Heart right ventricle (tissue), 16 donors: ENCODE measurements around the gene NF2. TPM values are rescaled to one million over a fixed set of nuclear protein-coding genes. Genes with fewer than 3 reads are reported as not detected.
"Not testable (repeated sequence)": the region's sequence is repeated elsewhere in the genome, so short reads cannot be mapped to it uniquely, and the experiment has no call there.

Experiments used
- ATAC-seq, 8 donors: fragments of 200-7000 bp; cut with Tn5 transposase; one replicate each; pipeline ENCODE4 v1.9.1; 2020; ENCODE audit warnings: mild to moderate bottlenecking in 8 of 8, moderate library complexity in 8 of 8, moderate number of reproducible peaks in 1 of 8
- DNase-seq, 2 donors: peaks; one replicate each; pipeline ENCODE4 v3.0.0-alpha.2; 2020
- H3K27ac ChIP-seq, 10 donors: fragments of 200-600 bp; sonication (generic) in 2 of 10; one replicate each; pipeline versions ENCODE4 v1.5.0 to v1.8.0; 2020 to 2022; ENCODE audit warnings: mild to moderate bottlenecking in 3 of 10
- H3K27me3 ChIP-seq, 7 donors: fragments of 200-600 bp; one replicate each; pipeline ENCODE4 v1.8.0; 2021 to 2022; ENCODE audit warnings: mild to moderate bottlenecking in 2 of 7
- H3K36me3 ChIP-seq, 9 donors: fragments of 200-600 bp; sonication (generic) in 1 of 9; one replicate each; pipeline versions ENCODE4 v1.5.0 to v1.8.0; 2020 to 2022; ENCODE audit warnings: mild to moderate bottlenecking in 2 of 9
- H3K4me1 ChIP-seq, 9 donors: fragments of 200-600 bp; sonication (generic) in 1 of 9; one replicate each; pipeline versions ENCODE4 v1.5.0 to v1.8.0; 2020 to 2022; ENCODE audit warnings: mild to moderate bottlenecking in 4 of 9
- H3K4me3 ChIP-seq, 10 donors: fragments of 200-600 bp; sonication (generic) in 2 of 10; one replicate each; pipeline versions ENCODE4 v1.5.0 to v1.8.0; 2020 to 2022; ENCODE audit warnings: mild to moderate bottlenecking in 7 of 10, moderate library complexity in 2 of 10
- H3K9me3 ChIP-seq, 11 donors: fragments of 200-600 bp in 10 of 11; sonication (generic) in 2 of 11; one replicate each; pipeline versions ENCODE4 v1.5.0 to v1.8.0; 2013 to 2022; ENCODE audit warnings: mild to moderate bottlenecking in 2 of 11, control low read depth in 1 of 11, moderate library complexity in 1 of 11
- WGBS, 2 donors: extraction: QIAGEN DNeasy Blood & Tissue Kit; methylation state at CpG; one replicate each; pipeline ENCODE4 v1.1.7; 2013; ENCODE audit warnings: inconsistent platforms in 1 of 2; 5-methylcytosine and 5-hydroxymethylcytosine counted together
- intact Hi-C, 10 donors: fragments of 100-400 bp; cut with DNase I; formaldehyde crosslinking; loops; one replicate each; pipeline versions ENCODE4 v1.11.1 to v1.14.2; 2022
- polyA plus RNA-seq, 2 donors: library from polyadenylated mRNA; stranded (reverse); fragments of 200-250 nt; gene quantifications; one replicate each; pipeline ENCODE4 v1.2.3, GENCODE V29; 2013
- total RNA-seq, 10 donors: library from RNA; stranded (reverse); fragmentation: NEBNext Ultra II Directional in 3 of 10; extraction: Animal tissue kit (Norgen Biotek cat#: 25700) in 3 of 10; gene quantifications; one replicate each; pipeline versions ENCODE4 v1.2.1 to v1.2.4, GENCODE V29; 2021 to 2023
- TF ChIP-seq, protein P1 (sequence below), 9 donors: fragments of 200-600 bp; sonication (generic) in 2 of 9; IDR thresholded peaks; one replicate each; pipeline versions ENCODE4 v1.5.0 to v1.8.0; 2021 to 2022; ENCODE audit warnings: antibody characterized with exemption in 9 of 9, mild to moderate bottlenecking in 5 of 9, moderate library complexity in 1 of 9
- donor health status: Arrhythmogenic right ventricular cardiomyopathy.
- donor health status: ischemic (EF 13 %, LVEDD 7.1; RV severe dilation, severe dysfunction).
- donor health status: healthy with polysubstance abuse.
- donor health status: DM: no; HTN: yes; CAD: no.
- donor health status: DM: no; HTN: no; CAD: no.
- donor health status: ischemic (EF 25% LVEDD 6.9; RV normal size, moderate dysfunction).
- donor health status: ischemic (EF 25% LVEDD 5.7; RV mildly dilated, moderate dysfunction).
- donor health status: healthy.
- donor health status: DM: yes; HTN: yes; CAD: no.
- donor health status: Ischemic cardiomyopathy.
- donor health status: ischemic (EF 35%, LVEDD 5.7; RV mildly dilated, moderate dysfunction).
- donor health status: nonischemic (EF 11% LVEDD 7.7; RV severe dilation, severe dysfunction).
- donor health status: DM: yes; HTN: yes; CAD: no.
- donor health status: PGD.
- donor health status: ischemic (EF 29% LVEDD 5.4; RV normal size, mild dysfunction).
- donor health status: nonischemic (EF 23%, LVEDD 6.1; RV moderate dilation, normal function).

Gene NF2
- total and polyA plus RNA-seq, 12 donors, result 9.7 to 59.4 (median 43.8) TPM

DNA sequence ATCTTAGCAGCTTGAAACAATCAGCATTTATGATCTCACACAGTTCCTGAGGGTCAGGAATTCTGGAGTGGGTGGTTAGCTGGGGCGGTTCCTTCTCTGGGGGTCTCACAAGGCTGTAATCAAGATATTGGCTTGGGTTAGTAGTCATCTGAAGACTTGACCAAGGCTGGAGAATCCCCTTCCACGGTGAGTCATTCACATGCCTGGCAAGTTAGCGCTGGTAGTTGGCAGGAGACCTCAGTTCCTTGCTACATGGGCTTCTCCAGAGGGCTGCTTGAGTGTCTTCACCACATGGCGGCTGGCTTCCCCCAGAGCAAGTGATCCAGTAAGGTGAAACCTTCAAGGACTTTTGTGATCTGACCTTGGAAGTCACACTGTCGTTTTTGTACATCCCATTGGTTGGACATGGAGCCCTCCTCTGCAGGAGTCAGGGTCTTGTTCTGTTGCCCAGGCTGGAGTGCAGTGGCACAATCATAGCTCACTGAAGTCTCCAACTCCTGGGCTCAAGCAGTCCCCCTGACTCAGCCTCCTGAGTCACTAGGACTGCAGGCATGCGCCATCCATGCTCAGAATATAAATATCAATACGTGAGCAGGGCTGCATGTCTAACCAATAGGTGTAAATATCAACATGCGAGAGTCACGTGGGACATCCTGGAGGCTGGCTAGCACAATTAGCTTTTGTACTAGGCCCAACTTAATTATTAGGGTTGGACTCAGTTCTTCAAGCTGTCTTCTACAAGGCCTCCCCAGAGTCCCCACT lies 15.3 kb upstream of the NF2 start:
- Histone ChIP-seq H3K36me3 (no peaks in the 10 kb centered on the region), H3K4me3 (no peak overlapping the region), H3K4me1 (peaks cover 0 to 4% (median 0%) of the 10 kb centered on the region in 9 donors), H3K27me3 (no peaks in the 10 kb centered on the region), H3K9me3 (no peaks in the 10 kb centered on the region), H3K27ac (no peak overlapping the region)
- intact Hi-C loops, result no loop called here
- ATAC-seq, result peak in 1 of 8 donors; percentile 25
- no peak for DNase-seq
- WGBS, 2 donors, result 77 to 84% methylated on average over 9 of the region's 9 CpGs
- TF ChIP-seq, protein P1, sequence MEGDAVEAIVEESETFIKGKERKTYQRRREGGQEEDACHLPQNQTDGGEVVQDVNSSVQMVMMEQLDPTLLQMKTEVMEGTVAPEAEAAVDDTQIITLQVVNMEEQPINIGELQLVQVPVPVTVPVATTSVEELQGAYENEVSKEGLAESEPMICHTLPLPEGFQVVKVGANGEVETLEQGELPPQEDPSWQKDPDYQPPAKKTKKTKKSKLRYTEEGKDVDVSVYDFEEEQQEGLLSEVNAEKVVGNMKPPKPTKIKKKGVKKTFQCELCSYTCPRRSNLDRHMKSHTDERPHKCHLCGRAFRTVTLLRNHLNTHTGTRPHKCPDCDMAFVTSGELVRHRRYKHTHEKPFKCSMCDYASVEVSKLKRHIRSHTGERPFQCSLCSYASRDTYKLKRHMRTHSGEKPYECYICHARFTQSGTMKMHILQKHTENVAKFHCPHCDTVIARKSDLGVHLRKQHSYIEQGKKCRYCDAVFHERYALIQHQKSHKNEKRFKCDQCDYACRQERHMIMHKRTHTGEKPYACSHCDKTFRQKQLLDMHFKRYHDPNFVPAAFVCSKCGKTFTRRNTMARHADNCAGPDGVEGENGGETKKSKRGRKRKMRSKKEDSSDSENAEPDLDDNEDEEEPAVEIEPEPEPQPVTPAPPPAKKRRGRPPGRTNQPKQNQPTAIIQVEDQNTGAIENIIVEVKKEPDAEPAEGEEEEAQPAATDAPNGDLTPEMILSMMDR (IDR thresholded peaks at IDR 0.05), result no peak

DNA sequence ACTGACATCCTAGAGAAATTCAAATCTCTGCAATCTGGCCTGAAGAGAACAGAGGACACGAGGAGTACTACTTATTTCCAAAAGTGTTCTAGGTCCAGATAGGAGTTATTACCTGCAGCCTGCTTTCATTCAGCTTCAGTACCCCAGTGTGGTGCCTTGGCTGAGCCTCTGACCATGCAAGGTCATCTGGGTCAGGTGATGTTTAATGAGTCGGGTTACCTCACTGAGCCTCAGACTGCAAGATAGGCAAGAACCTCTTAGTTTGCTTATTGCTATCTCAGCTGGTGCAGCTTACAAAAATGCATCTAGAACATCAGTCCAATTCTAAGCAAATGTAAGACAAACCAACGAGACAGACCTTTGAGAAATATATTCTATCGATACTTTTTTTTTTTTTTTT lies 9.5 kb upstream of the NF2 start:
- Histone ChIP-seq H3K27me3 (no peaks in the 10 kb centered on the region), H3K9me3 (peaks cover 0 to 5% (median 0%) of the 10 kb centered on the region in 11 donors), H3K4me1 (peaks cover 0 to 4% (median 0%) of the 10 kb centered on the region in 9 donors), H3K27ac (no peak overlapping the region), H3K4me3 (no peak overlapping the region), H3K36me3 (no peaks in the 10 kb centered on the region)
- TF ChIP-seq, protein P1 (IDR thresholded peaks at IDR 0.05), result no peak
- WGBS, 2 donors, result 66 to 77% methylated on average over 4 of the region's 4 CpGs
- no peak for ATAC-seq
- DNase-seq, result no peak
- intact Hi-C loops, result no loop called here

DNA sequence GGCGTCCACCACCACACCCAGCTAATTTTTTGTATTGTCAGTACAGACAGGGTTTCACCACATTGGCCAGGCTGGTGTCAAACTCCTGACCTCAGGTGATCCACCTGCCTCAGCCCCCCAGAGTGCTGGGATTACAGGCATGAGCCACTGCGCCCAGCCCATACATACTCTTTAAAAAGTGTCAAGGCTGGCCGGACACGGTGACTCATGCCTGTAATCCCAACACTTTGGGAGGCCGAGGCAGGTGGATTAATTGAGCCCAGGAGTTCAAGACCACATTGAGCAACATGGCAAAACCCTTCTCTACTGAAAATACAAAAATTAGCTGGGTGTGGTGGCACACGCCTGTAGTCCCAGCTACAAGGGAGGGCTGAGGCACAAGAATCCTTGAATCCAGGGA lies 9.0 kb upstream of the NF2 start:
- DNase-seq, H3K9me3 ChIP-seq, H3K4me1 ChIP-seq, H3K4me3 ChIP-seq, H3K27ac ChIP-seq, H3K36me3 ChIP-seq, H3K27me3 ChIP-seq, intact Hi-C loops, ATAC-seq: not testable (repeated sequence)
- WGBS, 2 donors, result 92 to 95% methylated on average over 6 of the region's 6 CpGs

DNA sequence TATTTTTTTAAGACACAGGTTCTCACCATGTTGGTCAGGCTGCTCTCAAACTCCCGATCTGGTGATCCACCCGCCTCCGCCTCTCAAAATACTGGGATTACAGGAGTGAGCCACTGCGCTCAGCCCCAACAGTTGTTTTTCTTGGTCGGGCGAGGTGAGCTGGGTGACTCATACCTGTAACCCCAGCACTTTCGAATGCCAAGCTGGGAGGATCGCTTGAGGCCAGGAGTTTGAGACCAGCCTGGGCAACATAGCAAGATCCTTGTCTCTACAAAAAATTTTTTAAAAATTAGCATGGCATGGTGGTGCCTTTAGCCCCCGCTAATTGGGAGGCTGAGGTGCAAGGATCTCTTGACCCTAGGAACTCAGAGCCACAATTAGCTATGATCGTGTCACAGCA lies 7.0 kb upstream of the NF2 start:
- Histone ChIP-seq H3K4me3 (peak overlapping the region in 1 of 10 donors; percentile 42), H3K27me3 (no peaks in the 10 kb centered on the region), H3K9me3 (peaks cover 0 to 5% (median 0%) of the 10 kb centered on the region in 11 donors), H3K4me1 (no peaks in the 10 kb centered on the region), H3K27ac (no peak overlapping the region), H3K36me3 (no peaks in the 10 kb centered on the region)
- intact Hi-C loops, result no loop called here
- TF ChIP-seq, protein P1 (IDR thresholded peaks at IDR 0.05), result no peak
- no peak for DNase-seq
- ATAC-seq, result no peak
- WGBS, 2 donors, result 93 to 94% methylated on average over 10 of the region's 10 CpGs

DNA sequence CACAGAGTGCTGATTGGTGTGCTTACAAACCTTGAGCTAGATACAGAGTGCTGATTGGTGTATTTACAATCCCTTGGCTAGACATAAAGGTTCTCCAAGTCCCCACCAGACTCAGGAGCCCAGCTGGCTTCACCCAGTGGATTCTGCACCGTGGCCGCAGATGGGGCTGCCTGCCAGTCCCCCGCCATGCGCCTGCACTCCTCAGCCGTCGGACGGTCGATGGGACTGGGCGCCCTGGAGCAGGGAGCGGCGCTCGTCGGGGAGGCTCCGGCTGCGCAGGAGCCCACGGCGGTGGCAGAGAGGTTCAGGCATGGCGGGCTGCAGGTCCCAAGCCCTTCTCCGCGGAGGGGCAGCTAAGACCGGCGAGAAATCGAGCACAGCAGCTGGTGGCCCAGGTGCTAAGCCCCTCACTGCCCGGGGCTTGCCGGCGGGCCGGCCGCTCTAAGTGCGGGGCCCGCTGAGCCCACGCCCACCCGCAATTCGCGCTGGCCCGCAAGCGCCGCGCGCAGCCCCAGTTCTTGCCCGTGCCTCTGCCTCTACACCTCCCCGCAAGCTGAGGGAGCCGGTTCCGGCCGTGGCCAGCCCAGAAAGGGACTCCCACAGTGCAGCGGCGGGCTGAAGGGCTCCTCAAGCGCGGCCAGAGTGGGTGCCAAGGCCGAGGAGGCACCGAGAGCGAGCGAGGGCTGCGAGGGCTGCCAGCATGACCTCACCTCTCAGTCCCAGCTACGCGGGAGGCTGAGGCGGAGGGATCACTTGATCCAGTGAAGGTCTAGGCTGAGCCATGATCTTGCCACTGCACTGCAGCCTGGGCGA lies 5.4 kb upstream of the NF2 start:
- intact Hi-C loops, DNase-seq, ATAC-seq, H3K4me1 ChIP-seq, H3K27ac ChIP-seq, H3K4me3 ChIP-seq, H3K9me3 ChIP-seq, H3K36me3 ChIP-seq, H3K27me3 ChIP-seq: not testable (repeated sequence)
- 89 to 92% methylated on average over 52 to 57 of the region's 57 CpGs for WGBS, 2 donors
